GM18867 (cell line): ENCODE data around the gene IFNL2.
"Not testable (repeated sequence)": the region's sequence is repeated elsewhere in the genome, so short reads cannot be mapped to it uniquely, and the experiment has no call there.

Experiments
- ATAC-seq: cut with Tn5 transposase; IDR thresholded peaks from one replicate; pipeline ENCODE4 v1.9.1; 2021; ENCODE audit warnings: mild to moderate bottlenecking, moderate library complexity; ENCODE audit not compliant: unreplicated experiment

Gene IFNL2

DNA sequence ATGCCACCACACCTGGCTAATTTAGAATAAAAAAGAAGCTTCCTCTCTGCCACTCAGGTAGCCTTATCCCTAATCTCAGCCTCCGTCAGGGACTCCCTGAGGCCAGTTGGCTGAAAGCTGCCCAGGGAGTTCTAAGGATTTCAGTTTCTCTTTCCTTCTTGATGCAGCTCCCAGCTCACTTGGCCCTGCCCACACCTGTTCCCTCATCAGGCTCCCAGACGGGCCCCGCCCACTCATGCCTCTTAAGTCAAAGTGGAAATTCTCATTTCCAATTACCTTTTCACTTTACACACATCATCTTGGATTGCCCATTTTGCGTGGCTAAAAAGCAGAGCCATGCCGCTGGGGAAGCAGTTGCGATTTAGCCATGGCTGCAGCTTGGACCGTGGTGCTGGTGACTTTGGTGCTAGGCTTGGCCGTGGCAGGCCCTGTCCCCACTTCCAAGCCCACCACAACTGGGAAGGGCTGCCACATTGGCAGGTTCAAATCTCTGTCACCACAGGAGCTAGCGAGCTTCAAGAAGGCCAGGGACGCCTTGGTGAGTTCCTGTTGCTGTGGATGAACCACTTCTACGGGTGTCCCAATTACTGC, 28.0 kb downstream of the IFNL2 start, which contains the start of gene IFNL1:
TSS of gene IFNL1 (plus strand) at position 353 of the 591 bp plus-strand sequence. CDS start at position 368, 15 bp downstream.
- no peak for ATAC-seq

- no peak for ATAC-seq
Measured at GRCh38 chr19:39296906-39297305, 28.7 kb downstream of the IFNL2 start.

DNA sequence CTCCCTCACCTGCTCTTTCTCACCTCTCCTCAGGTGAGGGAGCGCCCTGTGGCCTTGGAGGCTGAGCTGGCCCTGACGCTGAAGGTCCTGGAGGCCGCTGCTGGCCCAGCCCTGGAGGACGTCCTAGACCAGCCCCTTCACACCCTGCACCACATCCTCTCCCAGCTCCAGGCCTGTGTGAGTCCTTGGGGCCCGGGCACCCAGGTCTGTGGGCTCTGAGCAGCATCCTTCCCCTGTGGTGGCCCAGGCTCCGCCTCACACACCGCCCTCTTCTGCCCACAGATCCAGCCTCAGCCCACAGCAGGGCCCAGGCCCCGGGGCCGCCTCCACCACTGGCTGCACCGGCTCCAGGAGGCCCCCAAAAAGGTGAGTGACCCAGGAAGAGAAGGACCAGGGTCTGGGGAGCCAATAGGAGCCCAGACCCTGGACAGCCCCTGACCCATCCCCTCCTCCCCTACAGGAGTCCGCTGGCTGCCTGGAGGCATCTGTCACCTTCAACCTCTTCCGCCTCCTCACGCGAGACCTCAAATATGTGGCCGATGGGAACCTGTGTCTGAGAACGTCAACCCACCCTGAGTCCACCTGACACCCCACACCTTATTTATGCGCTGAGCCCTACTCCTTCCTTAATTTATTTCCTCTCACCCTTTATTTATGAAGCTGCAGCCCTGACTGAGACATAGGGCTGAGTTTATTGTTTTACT, 29.9 kb downstream of the IFNL2 start:
- ATAC-seq, result no peak

DNA sequence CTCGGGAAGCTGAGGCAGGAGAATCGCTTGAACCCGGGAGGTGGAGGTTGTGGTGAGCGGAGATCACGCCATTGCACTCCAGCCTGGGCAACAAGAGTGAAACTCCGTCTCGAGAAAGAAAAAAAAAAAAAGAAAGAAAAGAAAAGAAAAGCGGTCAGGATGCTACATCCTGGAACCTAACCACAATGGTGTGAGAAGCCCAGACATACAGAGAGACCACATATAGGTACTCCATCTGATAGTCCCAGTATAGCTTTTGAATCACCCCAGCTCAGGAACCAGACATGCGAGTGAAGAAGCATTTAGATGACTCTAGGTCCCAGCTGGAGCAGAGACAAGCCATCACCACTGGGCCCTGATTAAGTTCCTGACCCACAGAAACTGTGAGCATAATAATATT, 31.2 kb downstream of the IFNL2 start:
- ATAC-seq, result no peak

- no peak for ATAC-seq
Measured at GRCh38 chr19:39299832-39300231, 31.6 kb downstream of the IFNL2 start.

- ATAC-seq, result no peak
Measured at GRCh38 chr19:39301021-39301420, 32.8 kb downstream of the IFNL2 start.

DNA sequence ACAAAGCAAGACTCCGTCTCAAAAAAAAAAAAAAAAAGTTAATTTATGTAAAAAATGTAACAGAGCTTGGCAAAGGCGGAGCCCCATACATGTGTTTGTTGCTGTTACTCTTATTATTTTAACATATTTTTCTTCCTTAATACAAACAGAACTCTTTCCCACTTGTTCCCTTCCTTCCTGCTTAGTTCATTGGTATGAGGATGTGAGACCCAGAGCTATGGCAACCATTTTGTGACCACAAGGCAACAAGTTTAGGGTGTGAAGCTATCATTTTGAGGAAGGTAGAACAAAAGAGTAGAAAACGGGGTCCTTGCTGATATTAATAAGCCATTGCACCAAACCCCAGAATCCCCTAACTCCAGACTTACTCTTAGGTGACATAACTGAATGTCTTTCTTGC, 33.4 kb downstream of the IFNL2 start:
- no peak for ATAC-seq

DNA sequence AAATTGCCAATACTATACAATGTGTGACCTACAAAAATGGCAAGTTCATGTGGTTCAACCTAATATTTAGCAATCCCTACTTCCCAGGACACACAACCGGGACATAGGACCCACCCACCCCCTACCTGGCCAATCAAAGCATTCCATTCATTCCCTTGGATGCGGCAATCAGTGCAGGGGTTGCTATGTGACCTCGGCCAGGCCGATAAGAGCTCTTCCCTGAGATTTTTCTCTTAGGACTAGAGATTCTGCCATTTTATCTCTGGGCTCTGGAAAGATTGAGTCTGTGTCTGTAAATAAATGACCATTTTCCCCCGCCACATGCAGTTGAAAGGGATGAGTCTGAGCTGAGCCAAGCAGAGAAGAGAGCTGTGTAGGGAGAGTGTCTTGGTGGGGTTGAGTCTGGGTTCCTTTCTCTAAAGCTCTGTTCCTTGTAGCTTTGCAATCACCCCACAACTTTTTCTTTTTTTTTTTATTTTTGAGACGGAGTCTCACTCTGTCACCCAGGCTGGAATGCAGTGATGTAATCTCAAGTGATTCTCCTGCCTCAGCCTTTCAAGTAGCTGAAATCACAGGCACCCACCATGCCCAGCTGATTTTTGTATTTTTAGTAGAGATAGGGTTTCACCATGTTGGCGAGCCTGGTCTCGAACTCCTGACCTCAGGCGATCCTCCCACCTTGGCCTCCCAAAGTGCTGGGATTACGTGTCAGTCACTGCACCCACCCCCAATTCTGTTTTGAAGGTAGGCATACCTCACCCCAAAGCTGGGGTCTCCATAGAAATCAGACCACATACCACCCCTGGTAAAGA, 35.4 kb downstream of the IFNL2 start:
- no peak for ATAC-seq

GRCh38 chr19:39304185-39304513, 36.0 kb downstream of the IFNL2 start:
- no peak for ATAC-seq

DNA sequence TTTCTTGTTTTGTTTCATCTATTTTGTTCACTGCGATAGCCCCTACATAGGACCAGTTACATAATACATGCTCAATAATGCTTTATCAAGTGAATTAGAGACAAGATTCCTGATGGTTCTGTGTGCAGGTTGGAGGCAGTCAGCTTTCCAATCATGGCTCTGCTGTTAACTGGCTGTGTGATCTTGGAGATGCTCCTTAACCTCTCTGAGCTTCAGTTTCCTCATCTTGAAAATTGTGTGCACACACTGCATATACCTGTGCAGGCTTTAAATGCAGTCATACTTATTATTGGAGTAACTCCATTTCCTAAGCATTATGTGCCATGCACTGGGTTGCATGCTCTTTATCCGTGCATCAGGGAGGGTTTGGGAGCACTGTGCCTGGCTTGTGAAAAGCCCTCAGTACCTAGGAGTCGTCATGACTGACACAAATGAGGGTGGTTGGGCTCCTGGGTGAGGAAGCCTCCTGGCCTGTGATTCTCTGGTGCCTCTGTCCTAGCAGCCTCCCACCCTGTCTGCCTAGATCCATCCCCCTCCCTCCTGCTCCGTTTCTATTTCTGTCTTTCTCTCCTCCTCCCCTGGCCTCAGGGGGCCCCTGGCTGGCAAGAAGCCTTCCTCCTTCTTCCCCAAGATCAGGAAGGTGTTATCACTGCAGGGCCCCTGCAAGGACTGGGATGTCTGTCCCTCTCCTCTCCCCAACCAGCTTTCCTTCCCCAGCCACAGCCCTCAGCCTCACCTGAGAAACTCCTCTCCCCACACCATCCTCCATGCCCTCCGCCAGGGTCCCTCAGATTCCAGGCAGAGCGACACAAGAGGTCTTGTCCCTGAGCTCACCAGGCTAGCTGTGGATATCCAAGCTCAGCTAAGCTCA, 36.7 kb downstream of the IFNL2 start:
- ATAC-seq, result no peak

GRCh38 chr19:39306075-39306474, 37.9 kb downstream of the IFNL2 start:
- ATAC-seq, result no peak

DNA sequence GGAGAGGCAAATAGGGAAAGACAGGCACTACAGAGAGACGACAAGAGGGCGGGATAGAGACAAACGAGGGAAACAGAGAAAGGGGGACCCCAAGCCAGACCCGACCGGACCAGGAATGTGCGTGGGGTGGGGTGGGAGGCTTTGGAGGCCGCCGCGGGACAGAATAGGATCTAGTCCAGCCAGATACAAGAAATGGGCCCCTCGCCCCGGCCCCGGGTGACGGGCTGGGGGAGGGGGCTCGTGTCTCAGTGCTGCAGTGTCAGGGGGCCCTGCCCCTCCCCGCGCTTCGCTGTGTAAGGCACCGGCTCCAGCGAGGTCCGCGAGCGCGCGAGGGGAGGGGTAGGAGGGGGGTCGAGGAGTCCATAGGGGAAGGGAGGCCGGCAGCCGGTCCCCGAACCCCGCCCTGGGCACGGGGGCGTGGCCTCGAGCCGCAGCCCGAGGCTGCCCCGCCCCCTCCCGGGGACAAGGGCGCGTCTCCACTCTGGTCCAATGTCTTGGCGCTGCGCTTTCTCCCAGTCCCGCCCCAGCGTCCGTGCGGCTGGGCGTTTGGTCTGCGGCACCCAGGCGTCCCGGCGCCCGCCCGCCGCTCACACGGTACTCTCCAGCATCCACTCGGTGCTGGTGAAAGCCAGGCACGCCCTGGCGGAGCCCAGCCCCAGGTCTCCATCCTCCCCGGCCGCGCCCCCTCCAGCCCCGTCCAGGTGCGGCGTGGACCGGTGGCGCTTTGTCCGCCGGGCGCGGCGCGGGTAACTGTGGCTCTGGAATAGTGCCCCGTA, 39.0 kb downstream of the IFNL2 start:
- no peak for ATAC-seq

DNA sequence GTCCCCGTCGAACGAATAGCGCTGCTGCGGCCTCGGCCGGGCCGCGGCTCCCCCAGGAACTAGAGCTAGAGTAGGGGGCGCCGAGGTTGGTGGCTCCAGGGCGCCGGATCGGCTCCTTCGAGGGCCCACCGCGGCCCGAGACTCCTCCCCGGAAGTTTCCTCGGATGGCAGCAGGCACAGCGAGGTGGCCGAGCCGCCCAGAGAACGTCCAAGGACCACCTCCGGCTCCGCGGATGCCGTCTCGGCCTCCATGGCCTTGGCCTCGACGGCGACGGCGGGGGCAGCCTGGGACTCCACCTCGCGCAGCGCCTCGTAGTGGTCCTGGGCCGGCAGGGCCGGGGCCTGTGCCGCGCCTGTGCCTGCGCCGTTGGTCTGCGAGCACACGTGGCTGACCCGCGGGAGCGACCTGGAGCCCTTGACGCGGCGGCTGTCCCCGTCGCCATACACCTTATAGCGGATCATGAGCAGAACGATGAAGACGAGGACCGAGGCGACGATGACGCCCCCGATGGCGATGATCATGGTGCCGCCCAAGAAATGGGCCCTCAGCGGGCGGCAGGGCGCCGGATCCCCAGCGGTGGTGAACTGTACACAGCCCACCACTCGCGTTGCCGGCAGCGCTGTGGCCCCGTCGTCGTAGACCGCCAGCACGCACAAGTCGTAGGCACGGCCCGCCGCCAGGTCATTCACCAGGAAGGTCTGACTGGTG, 39.8 kb downstream of the IFNL2 start:
- ATAC-seq, result no peak

- no peak for ATAC-seq
Measured at GRCh38 chr19:39308531-39309304, 40.5 kb downstream of the IFNL2 start.

- not testable (repeated sequence) for ATAC-seq
Measured at GRCh38 chr19:39309305-39309670, 41.1 kb downstream of the IFNL2 start.

DNA sequence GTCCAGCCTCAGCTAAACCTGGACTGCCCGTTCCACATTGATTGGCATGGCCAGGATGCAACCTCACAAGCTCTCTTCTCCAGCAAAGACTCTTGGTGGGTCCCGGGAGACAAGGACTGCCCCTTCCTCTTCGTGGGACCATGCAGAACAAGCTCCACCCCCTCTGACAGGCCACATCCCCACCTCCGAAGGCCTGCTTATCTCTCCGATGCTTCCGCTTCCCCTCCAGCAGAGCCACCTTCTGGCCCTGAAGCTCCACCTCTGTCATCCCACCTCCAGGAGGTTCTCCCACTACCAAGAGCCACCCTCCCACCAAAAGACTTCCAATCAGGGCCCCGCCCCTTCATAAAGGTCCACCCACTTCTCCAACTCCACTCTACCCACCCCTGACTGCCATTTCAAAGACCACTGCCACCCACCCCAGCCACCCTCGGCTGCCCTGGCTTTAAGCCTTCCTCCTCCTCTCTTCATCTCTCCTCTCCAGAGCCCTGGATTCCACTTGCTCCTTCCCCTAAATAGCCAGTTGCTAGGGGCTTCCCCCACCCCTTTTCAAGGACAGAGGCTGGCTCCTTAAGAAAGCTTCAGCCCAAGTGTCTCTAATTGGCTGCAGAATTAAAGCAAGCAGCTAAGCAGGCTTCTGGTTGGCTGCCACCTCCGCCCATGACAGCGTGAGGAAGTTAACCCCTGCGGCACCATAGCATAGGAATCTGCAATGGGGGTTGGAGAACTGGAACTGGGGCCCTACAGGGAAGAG, 42.5 kb downstream of the IFNL2 start:
- no peak for ATAC-seq

GRCh38 chr19:39314016-39314728, 46.0 kb downstream of the IFNL2 start:
- no peak for ATAC-seq

- no peak for ATAC-seq
Measured at GRCh38 chr19:39315933-39316332, 47.7 kb downstream of the IFNL2 start.
